GM18867 (cell line): ENCODE results near the gene NOP56.

ENCODE experiments used
- ATAC-seq: cut with Tn5 transposase; IDR thresholded peaks from one replicate; pipeline ENCODE4 v1.9.1; 2021; ENCODE audit warnings: mild to moderate bottlenecking, moderate library complexity; ENCODE audit not compliant: unreplicated experiment

NOP56 gene, protein sequence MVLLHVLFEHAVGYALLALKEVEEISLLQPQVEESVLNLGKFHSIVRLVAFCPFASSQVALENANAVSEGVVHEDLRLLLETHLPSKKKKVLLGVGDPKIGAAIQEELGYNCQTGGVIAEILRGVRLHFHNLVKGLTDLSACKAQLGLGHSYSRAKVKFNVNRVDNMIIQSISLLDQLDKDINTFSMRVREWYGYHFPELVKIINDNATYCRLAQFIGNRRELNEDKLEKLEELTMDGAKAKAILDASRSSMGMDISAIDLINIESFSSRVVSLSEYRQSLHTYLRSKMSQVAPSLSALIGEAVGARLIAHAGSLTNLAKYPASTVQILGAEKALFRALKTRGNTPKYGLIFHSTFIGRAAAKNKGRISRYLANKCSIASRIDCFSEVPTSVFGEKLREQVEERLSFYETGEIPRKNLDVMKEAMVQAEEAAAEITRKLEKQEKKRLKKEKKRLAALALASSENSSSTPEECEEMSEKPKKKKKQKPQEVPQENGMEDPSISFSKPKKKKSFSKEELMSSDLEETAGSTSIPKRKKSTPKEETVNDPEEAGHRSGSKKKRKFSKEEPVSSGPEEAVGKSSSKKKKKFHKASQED

DNA sequence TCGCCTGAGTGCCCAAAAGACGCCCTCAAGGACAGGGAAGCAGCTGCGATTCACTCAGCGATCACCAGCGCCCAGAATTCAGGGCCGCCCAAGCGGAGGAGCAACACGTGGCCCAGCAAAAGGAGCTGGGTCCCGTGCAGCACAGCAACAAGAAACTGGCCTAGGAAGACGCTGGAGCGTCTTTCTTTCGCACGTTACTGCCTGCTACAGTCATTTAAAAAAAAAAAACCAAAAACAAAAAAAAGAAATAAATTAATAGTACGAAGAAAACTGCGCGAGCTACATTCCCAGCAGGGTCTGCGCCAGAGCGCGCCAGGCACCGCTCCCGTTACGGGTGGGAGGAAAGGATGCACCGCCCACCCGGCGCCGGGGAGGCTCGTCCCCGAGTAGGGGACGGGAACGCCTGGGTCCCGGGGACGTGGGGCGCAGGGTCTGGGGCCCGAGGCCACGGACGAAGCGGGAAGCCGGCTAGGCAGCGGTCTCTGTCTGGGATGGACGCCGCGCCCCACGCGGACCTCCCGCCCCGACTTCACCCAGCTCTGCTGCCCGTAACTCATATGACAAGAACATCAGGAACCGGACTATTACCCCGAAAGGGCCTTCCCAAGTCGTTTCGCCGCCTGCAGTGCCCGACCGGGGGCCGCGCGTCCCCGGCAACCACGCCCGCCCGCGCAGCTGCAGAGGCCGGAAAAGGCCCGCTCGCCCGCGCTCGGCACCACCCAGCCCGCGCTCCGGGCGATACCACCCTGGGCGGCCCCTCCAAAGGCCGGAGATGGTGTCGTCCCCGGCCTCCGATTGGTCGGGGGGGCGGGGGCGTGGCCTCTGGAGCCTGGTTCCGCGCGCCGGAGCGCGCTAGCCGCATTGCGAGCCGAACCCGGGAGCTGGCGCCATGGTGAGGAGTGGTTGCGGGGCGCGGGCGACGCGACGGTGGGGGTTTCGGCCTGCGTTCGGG is at the start of gene NOP56:
Gene NOP56, plus strand, starts transcription at position 861 of the 952 bp plus-strand sequence. Its CDS starts 29 bp downstream, at position 890.
- peak; percentile 83 for ATAC-seq

DNA sequence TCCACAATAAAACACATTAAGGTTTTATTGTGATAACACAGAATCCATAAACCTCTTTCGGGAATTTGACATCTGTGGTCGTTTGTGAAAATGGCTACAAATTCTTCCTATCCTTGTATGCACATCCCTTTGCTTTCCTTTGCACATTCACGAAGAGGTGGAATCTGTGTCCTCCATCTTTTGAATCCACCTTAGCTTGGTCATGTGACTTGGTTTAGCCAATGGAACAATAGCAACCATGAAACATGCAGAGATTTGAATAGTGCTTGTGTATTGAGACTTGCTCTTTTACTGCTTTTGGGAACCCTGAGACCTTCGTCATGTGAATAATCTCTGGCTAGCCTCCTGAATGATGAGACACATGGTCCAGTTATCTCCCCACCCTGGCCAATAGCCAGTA is 49.7 kb upstream of the NOP56 start:
- no peak for ATAC-seq

DNA sequence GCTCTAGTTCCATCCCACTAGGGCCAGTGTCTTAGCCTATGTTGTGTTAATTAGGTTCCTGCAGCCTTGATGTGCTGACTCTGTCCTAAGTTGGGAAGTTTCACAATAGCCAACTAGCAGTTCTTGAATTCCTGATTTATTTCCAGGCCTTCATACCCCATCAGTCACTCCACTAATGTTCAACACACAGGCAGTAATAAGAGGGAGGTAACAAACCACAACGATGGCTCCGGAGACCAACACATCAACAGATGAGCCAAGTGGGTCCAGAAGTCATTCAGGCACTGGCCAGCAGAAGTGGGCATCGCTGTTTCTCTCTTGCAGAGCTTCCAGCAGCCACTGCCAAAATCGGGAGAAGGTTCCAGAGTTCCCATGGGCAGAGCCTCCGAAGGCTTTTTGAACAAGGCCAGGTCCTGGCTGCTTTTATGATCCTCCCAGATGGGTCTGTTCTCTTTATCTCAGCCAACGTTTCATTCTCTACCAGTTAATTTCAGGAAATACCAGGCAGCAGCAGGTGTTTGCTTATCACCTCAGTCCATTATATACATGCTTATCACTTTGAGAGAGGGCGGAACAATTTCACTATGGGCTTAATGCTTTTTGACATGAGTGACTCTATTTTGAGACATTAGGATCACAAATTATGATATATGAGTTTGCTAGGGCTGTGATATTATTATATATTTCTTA is 48.5 kb upstream of the NOP56 start:
- ATAC-seq, result no peak

DNA sequence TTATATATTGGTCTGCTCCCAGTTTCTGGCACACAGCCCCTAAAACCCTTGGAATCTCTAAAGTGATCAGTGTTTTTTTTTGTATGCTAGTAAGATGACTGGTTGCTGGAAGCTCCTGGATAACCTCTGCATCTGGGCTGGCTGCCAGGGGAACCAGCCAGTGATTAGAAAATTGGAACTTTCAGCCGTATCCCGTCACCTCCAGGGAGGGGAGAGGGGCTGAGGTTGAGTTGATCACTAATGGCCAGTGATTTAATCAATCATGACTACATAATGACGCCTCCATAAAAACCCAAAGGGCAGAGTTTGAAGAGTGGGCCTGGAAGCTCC is 48.0 kb upstream of the NOP56 start:
- ATAC-seq, result no peak

DNA sequence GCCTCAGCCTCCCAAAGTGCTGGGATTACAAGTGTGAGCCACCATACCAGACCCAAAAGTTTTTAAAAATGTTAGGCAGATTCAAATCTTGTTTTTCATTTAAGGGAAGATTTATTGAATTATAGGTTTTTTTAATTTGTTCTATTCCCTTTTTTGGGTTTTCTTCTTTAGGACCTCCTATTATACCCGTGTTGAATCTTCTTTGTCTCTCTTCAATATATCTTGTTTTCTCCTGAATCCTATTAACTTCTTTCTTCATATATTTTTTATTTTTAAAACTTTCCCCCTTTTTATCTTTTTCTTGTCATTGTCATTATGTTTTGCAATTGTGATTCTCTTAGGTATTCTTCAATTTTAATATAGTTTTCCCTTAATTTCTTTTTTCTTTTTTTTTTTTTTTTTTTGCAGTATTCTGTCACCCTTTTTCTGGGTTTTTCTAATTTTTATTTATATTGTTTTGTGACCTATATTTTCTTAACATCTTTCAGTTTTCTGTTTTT is 45.9 kb upstream of the NOP56 start:
- ATAC-seq, result no peak

DNA sequence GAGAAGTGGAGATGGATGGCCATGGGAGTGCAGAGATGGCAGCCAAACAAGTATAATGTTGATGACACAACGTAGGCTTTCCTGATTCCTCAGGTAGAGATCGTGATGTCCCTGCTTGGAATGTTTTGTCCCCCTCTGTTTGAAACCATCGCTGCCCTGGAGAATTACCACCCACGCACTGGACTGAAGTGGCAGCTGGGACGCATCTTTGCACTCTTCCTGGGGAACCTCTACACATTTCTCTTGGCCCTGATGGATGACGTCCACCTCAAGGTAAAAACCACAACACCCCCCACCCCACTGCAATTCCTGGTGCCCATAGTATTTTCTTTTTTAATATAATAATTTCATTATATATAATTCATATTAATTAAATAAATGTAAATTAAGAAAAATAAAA is 42.1 kb upstream of the NOP56 start:
- no peak for ATAC-seq

DNA sequence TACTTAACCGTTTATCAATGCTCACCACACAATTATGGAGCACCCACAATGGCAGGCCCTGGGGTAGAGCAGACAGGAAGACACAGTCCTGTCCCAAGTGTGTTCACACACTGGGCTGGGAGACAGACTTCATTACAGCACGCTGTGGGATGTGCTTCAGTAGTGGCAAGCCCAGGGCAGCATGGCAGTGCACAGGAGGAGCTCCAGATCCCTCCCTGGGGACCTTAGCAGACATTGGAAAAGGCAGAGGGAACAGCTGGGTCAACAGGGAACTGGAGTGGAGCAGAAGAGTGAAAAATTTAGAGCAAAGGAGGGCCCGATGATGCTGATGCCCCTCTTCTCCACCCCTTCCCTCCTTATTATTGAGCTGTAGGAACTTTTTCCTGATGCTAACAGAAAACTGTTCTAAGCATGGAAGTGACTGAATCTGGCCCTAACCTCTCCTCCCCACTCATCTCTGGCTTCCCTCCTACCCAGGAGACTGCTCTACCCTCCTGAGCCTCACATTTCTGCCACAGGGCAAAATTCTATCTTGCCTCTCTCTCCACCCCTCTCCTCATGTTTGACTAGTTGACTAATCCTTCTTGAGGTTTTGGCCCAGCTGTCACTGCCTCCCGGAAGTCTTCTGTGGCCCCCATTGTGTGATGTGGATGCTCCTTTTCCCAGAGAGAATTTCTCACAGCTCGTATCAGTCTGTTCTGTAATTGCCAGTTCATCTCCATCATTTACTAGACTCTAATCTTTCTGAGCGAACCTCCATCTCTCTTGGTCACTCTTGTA is 41.3 kb upstream of the NOP56 start:
- no peak for ATAC-seq

DNA sequence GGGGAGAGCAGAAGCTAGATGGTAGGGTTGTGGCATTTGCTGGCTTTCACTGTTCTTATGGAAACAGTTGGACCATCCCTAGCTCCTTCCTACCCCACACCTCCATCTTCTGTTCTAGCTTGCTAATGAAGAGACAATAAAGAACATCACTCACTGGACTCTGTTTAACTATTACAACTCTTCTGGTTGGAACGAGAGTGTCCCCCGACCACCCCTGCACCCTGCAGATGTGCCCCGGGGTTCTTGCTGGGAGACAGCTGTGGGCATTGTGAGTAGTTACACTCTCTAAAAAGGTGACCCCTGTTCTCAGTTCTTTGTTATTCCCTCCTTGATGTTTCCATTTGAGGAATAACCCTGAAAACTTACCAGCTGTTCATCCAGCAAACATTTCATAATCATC is 40.4 kb upstream of the NOP56 start:
- no peak for ATAC-seq

DNA sequence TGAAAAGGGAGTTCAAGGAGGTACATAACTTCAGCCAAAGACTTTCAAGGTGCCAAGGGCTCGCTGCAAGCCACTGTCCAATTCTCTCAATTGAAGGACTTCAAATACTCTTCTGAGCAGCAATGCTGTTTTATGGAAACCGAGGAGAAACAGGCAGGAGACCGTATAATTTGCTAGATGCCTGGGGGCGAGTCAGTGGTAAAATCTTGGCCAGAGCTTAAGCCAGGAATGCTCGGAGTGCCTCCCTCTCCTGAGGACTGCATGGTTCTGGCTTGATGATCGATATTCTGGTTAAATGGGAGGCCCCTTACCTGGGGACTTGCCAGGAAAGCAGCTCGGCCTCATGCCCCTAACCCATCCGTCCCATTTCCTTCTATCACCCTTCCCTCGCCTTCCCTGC is 35.8 kb upstream of the NOP56 start:
- ATAC-seq, result no peak

DNA sequence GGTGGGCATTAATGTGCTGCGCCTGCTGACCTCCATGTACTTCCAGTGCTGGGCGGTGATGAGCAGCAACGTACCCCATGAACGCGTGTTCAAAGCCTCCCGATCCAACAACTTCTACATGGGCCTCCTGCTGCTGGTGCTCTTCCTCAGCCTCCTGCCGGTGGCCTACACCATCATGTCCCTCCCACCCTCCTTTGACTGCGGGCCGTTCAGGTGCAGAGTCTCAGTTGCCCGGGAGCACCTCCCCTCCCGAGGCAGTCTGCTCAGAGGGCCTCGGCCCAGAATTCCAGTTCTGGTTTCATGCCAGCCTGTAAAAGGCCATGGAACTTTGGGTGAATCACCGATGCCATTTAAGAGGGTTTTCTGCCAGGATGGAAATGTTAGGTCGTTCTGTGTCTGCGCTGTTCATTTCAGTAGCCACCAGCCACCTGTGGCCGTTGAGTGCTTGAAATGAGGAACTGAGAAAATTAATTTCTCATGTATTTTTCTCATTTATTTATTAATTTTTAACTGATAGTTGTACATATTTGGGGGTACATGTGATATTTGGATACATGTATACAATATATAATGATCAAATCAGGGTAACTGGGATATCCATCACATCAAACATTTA is 35.2 kb upstream of the NOP56 start:
- ATAC-seq, result no peak

DNA sequence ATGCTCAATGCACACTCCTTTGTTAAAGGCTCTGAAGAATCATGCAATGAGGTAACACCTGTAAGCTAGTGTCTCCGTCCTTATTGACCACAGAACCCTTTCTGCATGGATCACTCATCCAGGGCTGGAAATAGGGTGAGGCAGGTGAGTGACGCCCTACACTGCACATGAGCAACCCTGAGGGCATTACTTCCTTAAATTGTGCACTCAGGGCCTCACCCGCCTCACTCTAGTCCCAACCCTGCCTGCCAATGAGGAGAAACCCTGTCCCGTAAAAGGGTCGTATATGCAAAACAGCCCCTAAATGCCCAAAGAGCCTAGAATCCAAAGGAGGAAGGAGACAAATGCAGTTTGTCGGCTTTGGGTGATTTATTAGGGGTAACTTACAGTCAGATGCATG is 33.6 kb upstream of the NOP56 start:
- no peak for ATAC-seq

DNA sequence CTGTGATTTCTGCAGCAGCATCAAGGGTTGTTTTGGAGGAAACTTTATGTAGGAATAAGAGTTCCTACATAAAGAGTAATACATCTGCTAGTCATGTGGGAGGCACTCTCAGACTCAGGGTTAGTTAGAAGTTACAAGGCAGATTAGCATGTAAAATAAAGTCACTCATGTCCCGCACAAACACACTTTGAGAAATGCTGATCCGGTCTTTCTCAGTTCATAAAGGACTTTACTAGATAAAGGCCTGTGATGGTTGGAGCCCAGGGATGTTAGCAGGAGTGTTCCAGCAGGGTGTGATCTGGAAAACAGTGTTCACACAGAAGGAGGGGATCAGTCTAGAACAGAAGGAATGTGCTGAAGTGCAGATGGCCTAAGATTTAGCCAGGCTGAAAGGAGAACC is 33.1 kb upstream of the NOP56 start:
- no peak for ATAC-seq

DNA sequence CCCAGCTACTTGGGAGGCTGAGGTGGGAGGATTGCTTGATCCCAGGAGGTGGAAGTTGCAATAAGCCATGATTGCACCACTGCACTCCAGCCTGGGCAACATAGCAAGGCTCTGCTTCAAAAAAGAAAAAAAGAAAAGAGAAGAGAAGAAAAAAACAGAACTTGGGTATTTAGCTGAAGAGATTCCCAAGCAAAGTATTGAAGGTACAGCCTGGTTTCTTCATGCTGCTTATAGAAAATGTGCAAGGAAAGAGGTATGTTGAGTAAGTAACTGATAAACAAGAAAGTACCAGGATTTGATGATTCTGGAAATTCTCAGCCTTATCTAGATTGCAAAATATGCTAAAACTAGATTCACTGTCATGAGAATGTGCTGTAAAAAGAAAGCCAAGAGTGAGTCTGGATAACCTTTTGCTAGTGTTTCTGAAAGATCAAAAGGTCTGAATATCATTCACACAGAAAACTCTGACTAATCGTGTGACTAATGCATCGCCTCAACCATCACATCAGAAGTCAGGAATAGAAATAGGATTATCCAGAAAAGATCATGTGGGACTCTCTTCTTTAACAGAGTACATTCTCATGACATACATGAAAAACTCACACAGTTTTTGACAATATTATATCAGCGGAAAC is 32.4 kb upstream of the NOP56 start:
- ATAC-seq, result no peak

DNA sequence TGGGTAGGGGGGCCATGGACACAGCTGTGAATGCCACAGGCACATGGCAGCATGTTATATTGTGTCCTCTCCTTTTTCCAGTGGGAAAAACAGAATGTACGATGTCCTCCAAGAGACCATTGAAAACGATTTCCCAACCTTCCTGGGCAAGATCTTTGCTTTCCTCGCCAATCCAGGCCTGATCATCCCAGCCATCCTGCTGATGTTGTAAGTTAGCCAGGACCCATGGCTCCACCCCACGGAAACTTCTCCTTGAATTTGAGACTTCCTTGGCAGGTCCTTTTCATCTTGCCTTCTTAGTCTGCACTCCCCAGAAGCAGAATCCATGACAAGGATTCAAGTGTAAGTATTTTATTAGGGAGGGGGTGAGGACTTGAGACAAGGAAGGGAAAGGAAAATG is 28.2 kb upstream of the NOP56 start:
- no peak for ATAC-seq

DNA sequence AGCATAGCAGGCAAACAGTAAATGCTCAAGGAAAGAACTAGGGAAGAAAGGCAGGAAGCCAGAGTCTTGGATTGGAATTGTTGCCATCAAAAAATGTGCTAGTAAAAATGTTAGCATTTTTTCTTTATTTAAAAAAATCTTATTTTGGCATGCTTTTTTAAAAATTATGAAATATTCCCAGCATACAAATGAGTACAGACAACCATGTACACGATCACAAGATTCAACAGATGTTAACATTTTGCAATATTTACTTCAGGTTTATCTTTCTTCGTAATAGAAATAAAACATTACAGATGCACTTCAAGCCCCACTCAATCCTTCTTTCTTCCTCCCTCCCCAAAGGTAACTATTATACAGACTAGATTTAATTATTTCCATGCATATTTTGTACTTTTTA is 27.4 kb upstream of the NOP56 start:
- ATAC-seq, result no peak

DNA sequence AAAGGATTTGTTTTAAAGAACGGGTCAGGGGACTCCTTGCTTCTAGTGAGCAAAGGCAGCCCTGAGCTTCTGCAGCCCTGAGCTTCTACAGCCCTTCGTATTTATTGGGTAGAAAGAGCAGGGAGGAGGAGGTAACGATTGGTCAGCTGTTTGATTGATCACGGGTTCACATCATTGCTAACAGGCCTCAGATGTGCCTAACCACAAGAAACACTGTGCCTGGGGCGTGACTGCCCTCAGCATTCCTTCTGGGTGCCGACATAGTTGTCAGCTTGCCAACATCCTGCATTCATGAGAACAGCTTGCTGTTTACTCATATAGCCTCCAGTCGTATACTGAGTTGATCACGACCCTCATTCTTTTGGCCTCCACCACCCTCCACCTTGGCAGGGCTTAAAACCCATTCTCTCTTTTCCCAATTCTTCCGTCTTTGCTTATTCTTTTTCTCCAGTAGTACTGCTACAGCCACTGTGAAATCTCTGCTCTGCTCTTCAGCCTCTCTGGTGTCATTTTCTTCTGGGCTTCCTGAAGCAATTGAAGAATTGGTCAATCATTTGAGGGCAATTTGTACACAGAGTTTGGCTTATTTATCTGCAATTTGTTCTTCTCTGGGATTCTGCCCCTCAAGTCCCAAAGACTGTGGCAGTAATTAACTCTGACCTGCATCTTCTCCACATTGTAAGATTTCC is 25.4 kb upstream of the NOP56 start:
- ATAC-seq, result no peak

DNA sequence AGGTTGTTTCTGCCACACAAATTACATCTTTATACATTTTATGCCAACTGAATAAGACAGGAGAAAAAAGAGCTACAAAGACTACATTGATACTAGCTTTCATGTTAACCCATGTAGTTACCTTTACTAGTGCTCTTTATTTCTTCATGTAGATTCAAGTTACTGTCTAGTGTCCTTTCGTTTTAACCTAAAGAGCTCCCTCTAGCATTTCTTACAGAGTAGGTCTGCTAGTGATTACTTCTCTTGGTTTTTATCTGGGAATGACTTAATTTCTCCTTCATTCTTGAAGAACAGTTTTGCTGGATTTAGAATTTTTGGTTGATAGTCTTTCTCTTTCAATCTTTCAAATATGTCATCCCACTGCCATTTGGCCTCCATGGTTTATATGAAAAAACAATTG is 21.2 kb upstream of the NOP56 start:
- ATAC-seq, result no peak

DNA sequence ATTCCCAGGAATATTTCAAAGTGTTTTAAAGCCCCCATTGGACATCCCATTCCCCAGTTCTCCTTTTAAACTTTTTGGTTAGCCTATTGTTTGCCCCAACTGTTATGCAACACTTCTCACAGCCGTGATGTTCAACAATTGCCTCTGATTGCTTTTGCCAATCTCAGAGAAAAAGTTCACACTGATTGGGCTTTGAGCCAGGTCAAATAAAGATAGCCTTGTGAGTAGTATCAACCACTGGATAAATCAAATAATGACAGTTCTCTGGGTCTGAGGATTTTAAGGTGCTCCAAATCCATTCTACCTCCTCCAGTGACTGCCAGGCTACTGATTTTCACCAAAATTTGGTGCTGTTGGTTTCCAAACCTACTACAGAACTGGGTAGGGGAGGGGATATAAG is 19.1 kb upstream of the NOP56 start:
- ATAC-seq, result no peak

DNA sequence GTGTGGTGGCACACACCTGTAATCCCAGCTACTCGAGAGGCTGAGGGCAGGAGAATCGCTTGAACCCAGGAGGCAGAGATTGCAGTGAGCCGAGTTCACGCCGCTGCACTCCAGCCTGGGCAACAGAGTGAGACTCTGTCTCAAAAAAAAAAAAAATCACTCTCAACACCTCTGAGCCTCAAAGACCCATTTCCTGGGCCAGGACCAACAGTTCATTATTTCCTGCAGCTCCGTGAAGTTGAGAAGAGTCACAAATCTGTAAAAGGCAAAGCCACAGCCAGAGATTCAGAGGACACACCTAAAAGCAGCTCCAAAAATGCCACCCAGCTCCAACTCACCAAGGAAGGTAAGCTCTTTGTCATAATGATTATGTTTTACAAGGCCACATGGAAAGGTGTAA is 15.2 kb upstream of the NOP56 start:
- no peak for ATAC-seq
